GM18907 (cell line): ENCODE data around the gene SLC38A10.

Source experiments
- ATAC-seq: cut with Tn5 transposase; IDR thresholded peaks from one replicate; pipeline ENCODE4 v1.9.1; 2021; ENCODE audit warnings: mild to moderate bottlenecking, moderate library complexity; ENCODE audit not compliant: unreplicated experiment

Gene SLC38A10

DNA sequence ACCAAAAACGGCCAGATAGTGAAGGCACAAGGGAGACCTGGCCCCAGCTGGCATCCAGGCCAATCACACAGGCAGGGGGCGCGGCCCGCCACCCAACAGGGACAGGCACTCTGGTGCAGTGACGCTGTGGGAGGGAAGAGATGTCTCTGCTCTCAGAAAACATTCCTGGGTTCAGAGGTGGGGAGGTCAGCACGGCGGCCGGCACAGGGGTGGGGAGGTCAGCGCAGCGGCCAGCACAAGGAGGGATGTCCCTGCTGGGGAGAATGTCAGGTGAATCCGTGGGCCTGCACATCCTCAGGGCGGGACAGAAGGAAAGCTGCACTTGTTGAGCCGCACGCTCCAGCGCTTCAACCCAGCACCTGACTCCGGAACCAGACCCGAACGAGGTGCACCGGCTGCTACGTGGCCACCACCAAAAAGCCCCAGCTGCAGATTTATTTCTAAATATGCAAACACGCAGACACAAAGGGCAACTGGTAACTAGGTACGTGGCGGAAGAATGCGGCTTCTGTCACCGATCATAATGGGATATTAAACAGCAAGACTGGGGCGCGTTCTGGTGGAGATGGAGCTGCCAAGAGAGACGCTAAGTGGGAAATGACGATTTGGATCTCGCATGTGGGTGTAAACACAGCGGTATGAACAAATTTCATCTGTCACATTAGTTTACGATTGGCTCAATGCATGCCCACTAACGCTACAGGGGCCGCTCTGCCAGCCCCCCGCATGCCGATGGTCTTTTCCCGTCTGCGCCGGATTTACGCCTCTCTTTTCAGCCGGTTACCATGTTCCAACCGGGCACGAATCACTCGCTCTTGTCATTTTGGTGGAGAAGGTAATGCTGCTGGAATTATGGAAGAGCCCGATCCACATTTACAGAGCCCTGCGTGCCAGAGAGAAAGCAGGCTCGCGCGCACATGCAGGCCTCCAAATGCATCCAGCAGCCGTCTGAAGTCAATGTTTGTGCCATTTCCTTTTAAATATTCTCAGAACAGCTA is 15.5 kb downstream of the SLC38A10 start:
- ATAC-seq = no peak

GRCh38 chr17:81278831-81279230 is 16.3 kb downstream of the SLC38A10 start:
- no peak for ATAC-seq

DNA sequence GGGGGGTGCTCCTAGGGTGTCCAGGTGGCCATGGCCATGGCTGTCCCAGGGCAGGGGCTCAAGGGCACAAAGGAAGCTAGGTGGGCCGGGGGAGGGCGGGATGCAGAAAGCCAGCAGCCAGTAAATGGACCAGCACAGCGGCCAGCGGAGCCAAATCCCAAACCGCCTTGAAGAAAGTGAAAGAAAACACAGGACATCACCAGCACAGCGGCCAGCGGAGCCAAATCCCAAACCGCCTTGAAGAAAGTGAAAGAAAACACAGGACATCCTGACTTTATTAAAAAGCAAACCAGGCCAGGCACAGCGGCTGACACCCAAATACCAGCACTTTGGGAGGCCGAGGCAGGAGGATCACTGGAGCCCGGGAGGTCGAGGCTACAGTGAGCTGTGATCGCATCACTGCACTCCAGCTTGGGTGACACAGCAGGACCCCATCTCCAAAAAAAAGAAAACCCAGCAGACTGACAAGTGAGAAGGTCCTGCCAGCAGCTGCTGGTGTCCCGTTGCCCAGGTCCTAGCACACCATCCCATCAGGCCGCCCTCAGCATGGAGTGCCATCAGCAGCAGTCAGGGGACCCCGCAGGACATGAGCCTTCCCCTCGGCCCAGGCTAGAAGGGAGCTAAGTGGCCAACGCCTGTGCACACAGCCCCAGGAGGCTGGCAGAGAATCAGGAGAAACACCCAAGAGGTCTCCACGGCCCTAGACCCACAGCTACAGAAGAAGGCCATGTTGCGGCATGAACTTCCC is 17.0 kb downstream of the SLC38A10 start:
- no peak for ATAC-seq

GRCh38 chr17:81277421-81277820 is 17.7 kb downstream of the SLC38A10 start:
- ATAC-seq = no peak

DNA sequence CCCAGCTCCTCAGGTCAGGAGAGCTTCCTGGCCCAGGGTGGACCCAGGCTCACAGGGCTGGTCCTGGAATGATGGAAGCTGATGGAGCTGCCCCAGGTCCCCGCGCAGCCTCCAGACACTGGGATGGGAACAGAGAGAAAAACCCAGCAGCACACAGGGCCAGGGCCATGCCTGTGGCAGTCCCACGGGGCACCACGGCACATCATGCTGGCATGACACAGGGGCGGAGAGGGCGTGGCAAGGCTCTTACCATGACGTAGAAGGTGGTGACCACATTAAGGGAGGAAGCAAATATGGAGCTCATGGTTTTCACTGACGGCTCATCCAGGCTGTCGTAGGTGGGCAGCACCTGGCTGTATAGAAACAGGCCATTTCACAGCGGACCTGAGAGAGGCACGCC is 18.3 kb downstream of the SLC38A10 start:
- no peak for ATAC-seq

- no peak for ATAC-seq
Observed at GRCh38 chr17:81274471-81274855, 20.6 kb downstream of the SLC38A10 start.

DNA sequence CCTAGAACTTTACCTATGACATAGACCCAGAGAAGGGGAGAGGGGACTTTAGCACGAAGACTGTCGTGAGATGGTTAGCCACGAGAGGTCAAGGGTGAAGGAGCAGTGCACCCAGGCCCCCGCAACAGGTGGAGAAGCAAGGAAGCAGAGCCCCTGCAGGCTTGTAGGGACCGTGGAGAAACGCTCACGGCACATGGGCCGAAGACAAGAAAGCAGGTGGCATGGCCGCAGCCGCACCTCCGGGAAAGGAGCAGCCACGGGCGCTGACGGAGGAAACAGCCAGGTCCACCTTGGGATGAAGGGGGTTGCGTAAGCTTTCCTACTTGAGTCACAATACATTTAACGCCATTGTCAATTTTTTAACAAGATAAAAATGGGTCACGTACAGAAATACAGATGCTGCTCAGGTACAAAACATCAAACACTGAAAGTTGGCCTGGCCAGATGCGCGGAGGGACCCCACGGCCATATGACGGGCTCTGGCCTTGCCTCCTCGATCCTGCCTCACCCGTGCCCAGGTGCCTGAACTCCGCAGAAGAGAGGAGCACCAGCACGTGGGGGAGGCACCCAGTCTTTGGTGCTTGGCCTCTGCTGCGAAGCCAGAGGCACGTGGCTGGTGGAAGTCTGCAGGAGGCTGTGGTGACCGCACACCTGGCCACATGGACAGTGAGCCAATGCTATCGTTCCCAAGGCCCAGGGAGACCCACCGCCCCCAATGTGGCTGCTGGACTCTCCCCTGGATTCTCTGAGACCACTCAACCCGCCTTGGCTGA is 21.2 kb downstream of the SLC38A10 start:
- no peak for ATAC-seq

- ATAC-seq = no peak
Observed at GRCh38 chr17:81272616-81273015, 22.5 kb downstream of the SLC38A10 start.

GRCh38 chr17:81271226-81271625 is 23.9 kb downstream of the SLC38A10 start:
- no peak for ATAC-seq

GRCh38 chr17:81270279-81270678 is 24.8 kb downstream of the SLC38A10 start:
- no peak for ATAC-seq

GRCh38 chr17:81267390-81268067 is 27.6 kb downstream of the SLC38A10 start:
- ATAC-seq = no peak

GRCh38 chr17:81265576-81265975 is 29.5 kb downstream of the SLC38A10 start:
- ATAC-seq = no peak

DNA sequence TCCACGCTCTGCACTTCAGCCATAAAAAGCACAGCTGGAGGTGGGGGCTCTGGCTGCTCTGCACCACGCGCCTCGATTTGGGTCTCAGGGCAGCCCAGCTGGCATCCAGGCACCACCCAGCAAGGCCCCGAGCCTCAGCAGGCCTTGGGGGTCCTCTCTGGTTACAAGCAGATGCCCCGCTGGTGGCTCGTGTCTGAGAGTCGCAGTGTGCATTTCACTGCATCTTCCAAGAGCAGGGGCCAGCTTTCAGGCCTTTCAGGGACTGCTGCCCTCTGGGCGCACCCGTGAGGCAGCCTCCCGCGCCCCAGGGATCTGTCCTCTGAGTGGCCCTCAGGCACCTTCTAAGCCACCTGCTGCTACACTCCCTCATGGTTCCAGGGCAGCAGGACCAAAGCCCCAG is 30.5 kb downstream of the SLC38A10 start:
- ATAC-seq = no peak

GRCh38 chr17:81263371-81264181 is 31.5 kb downstream of the SLC38A10 start:
- no peak for ATAC-seq

DNA sequence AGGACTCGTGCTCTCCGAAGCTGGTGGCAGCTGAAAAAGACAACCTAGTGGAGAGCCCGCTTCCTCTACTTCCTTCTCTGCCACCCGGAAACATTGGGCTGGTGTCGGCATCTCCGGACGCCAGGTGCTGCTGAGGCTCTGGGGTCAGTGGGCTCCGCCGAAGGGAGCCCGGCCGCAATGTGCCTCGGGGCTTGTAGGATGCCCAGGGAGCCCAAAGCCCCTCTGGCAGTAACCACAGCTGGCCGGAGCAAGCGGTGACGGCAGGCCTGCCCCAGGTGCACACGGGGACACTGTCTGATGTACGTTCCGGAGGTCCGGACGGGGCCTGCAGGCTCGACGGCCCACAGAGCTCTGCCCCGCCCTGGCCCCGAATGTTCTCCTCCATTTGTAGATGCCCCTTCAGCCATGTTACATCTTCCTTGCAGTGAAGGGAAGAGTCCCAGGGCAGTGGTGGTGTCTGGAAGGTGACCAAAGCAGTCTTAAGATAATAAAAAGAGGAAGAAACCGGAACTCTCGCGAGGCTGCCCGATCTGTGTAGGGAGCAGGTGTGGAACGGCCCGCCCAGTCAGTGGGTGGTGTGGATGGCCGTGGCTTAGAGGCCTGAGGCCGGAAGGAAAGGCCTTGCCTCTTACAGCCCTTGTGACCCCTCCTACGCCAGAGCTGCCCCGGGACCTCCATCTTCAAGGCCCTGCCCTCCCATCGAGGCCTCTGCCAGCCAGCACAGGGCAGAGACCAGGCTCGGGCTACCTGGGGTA is 33.3 kb downstream of the SLC38A10 start:
- ATAC-seq = no peak

- no peak for ATAC-seq
Observed at GRCh38 chr17:81261096-81261495, 34.0 kb downstream of the SLC38A10 start.

DNA sequence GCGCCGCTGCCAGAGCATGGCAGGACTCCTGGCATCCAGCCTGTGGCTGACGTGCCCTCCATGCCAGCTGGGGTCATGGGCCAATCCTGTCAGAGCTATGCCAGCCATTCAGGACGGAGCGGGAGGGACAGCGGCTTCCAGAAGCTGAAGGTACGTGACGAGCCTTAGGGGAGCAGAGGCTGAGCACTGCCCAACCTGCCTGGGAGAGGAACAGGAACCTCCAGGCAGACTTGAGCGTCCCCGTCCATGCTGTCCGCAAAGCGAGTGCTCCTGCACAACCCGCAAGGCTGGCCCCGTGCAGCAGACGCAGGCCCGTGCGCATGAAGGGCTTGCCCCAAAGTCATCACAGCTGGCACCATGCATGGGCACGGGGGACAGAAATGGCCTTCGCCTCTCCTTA is 34.5 kb downstream of the SLC38A10 start:
- ATAC-seq = no peak

GRCh38 chr17:81260171-81260570 is 34.9 kb downstream of the SLC38A10 start:
- ATAC-seq = no peak

DNA sequence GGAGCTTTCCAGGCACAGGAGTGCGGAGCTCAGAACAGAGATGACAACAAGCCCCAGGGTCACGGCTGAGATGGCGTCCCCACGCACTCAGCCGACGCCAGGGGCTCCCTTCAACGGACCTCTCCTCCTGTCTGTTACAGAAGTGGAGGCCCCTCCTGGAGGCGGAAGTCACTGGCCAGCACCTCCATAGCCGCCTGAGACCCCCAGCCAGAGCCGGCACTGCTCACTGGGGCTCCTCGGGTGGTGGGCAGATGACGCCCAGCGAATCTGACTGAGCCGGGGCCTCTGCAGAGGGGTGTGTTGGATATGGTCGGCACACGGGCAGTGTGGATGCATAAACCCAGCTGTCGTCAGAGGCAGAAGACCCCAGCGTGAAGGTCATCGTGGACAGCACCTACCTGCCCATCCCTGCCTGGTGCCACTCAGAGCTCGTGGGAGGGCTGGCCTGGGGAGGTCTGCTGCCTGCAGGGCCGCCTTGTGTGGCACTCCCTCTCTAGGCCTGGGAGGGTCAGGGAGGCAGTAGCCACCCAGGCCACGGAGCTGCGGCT is 36.0 kb downstream of the SLC38A10 start:
- no peak for ATAC-seq
